Gastroesophageal sphincter (tissue), 3 donors: Measurements from ENCODE around the gene NAP1L1.

Experiments
- EP300 ChIP-seq: sonication (generic); formaldehyde crosslinking; IDR thresholded peaks from one replicate; pipeline ENCODE4 v1.6.1; 2017; ENCODE audit warnings: antibody characterized with exemption, mild to moderate bottlenecking
- POLR2A ChIP-seq, 2 donors: fragments of 450-650 bp; IDR thresholded peaks; one replicate each; pipeline ENCODE4 v1.6.1; 2017; ENCODE audit warnings: antibody characterized with exemption in 2 of 2, mild to moderate bottlenecking in 2 of 2, moderate library complexity in 1 of 2
- TF ChIP-seq, protein P1 (sequence below), 4 experiments: fragments of 200-600 bp in 2 of 4; fragments of 450-650 bp in 2 of 4; sonication (generic) in 1 of 4; IDR thresholded peaks; one replicate each; pipeline ENCODE4 v1.5.1; 2017 to 2019; ENCODE audit warnings: antibody characterized with exemption in 4 of 4, mild to moderate bottlenecking in 2 of 4, moderate library complexity in 2 of 4

GRCh38 chr12:76003355-76003638, 81.2 kb downstream of the NAP1L1 start:
- TF ChIP-seq, protein P1, sequence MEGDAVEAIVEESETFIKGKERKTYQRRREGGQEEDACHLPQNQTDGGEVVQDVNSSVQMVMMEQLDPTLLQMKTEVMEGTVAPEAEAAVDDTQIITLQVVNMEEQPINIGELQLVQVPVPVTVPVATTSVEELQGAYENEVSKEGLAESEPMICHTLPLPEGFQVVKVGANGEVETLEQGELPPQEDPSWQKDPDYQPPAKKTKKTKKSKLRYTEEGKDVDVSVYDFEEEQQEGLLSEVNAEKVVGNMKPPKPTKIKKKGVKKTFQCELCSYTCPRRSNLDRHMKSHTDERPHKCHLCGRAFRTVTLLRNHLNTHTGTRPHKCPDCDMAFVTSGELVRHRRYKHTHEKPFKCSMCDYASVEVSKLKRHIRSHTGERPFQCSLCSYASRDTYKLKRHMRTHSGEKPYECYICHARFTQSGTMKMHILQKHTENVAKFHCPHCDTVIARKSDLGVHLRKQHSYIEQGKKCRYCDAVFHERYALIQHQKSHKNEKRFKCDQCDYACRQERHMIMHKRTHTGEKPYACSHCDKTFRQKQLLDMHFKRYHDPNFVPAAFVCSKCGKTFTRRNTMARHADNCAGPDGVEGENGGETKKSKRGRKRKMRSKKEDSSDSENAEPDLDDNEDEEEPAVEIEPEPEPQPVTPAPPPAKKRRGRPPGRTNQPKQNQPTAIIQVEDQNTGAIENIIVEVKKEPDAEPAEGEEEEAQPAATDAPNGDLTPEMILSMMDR (IDR thresholded peaks at IDR 0.05) = no peak
- TF ChIP-seq POLR2A (IDR thresholded peaks at IDR 0.05) (no peak), EP300 (no peak)
